Naive thymus-derived CD8-positive, alpha-beta T cell (primary cell): Measurements from ENCODE around the gene PER1. TPM values are rescaled to one million over a fixed set of nuclear protein-coding genes. Genes with fewer than 3 reads are reported as not detected.

Experiments used
- ATAC-seq, 2 donors: fragments of 150-1000 bp; cut with Tn5 transposase in 1 of 2; sonication (Bioruptor Pico), chemical (Tn5 transposase) in 1 of 2; 1 replicate in 1 of 2; 2 replicates in 1 of 2; pipeline ENCODE4 v1.10.0; 2021; ENCODE audit warnings: mild to moderate bottlenecking in 2 of 2, moderate library complexity in 2 of 2
- POLR2A ChIA-PET: fragments of 350-600 bp; sonication (Branson Sonifier 250); formaldehyde crosslinking; loops from one replicate; lab custom pipeline; 2021; ENCODE audit warnings: antibody characterized with exemption; lab: Charles Lee
- DNase-seq, 10 donors: peaks; one replicate each; pipeline versions ENCODE4 v3.0.0 to v3.0.0-alpha.2; 2020 to 2022
- H3K27ac Mint-ChIP-seq, 10 donors: one replicate each; pipeline ENCODE4 v1.8.0; 2020 to 2022; ENCODE audit warnings: mild to moderate bottlenecking in 10 of 10, mixed read lengths in 10 of 10, moderate library complexity in 4 of 10, inconsistent platforms in 1 of 10
- H3K27me3 Mint-ChIP-seq, 5 donors: one replicate each; pipeline ENCODE4 v1.8.0; 2021 to 2022; ENCODE audit warnings: mixed read lengths in 5 of 5
- H3K36me3 Mint-ChIP-seq, 3 donors: one replicate each; pipeline ENCODE4 v1.8.0; 2020 to 2022; ENCODE audit warnings: mixed read lengths in 3 of 3, mild to moderate bottlenecking in 2 of 3, inconsistent platforms in 1 of 3
- H3K4me1 Mint-ChIP-seq, 4 donors: one replicate each; pipeline ENCODE4 v1.8.0; 2021 to 2022; ENCODE audit warnings: mixed read lengths in 4 of 4
- H3K4me3 Mint-ChIP-seq, 10 donors: one replicate each; pipeline ENCODE4 v1.8.0; 2020 to 2022; ENCODE audit warnings: mild to moderate bottlenecking in 10 of 10, mixed read lengths in 10 of 10, moderate library complexity in 6 of 10, inconsistent platforms in 1 of 10
- H3K9me3 Mint-ChIP-seq, 9 donors: one replicate each; pipeline ENCODE4 v1.8.0; 2020 to 2022; ENCODE audit warnings: mixed read lengths in 9 of 9, mild to moderate bottlenecking in 3 of 9, inconsistent platforms in 1 of 9, moderate library complexity in 1 of 9
- polyA plus RNA-seq, 3 donors: library from polyadenylated mRNA; unstranded; fragments of 300-500 nt; fragmentation: Illumina TruSeq; gene quantifications; one replicate each; pipeline ENCODE4 v1.2.3, GENCODE V29; 2021
- total RNA-seq, 8 experiments: library from RNA in 2 of 8; stranded (reverse) in 2 of 8; gene quantifications; one replicate each; pipeline ENCODE4 v1.2.3 and lab custom pipeline; 2021 to 2026

PER1 gene
- total and polyA plus RNA-seq, 5 experiments from 2014 or later, result 6.1 to 153 (median 11.4) TPM

- ATAC-seq, result no peak
- POLR2A ChIA-PET, result interaction anchor here (0.6 to 41.9 kb wide), 8 partner anchors 10 to 677 kb away, joined by 4 to 1171 read pairs (median 24); partner anchors contain the start of genes ALOXE3, BORCS6, SLC35G6 and TMEM107
- peaks cover 0 to 3% (median 0%) of the 10 kb centered on the region in 9 donors for H3K9me3 Mint-ChIP-seq
- no peaks in the 10 kb centered on the region for H3K27me3 Mint-ChIP-seq
- H3K4me1 Mint-ChIP-seq, result peaks cover 33 to 61% (median 53%) of the 10 kb centered on the region in 4 donors
- DNase-seq, result peak; percentile 73 to 93 (median 84)
- H3K27ac Mint-ChIP-seq, result peak overlapping the region in 7 of 10 donors; percentile 85 to 97 (median 94)
- peak overlapping the region; percentile 20 to 87 (median 66) for H3K4me3 Mint-ChIP-seq
- H3K36me3 Mint-ChIP-seq, result peaks cover 3 to 39% (median 14%) of the 10 kb centered on the region in 3 donors
Observed at GRCh38 chr17:8158267-8159031, 6.2 kb upstream of the PER1 start.

GRCh38 chr17:8156246-8156992, 4.2 kb upstream of the PER1 start:
- DNase-seq (peak; percentile 97 to 100 (median 100)), ATAC-seq (peak; percentile 67 to 71)
- H3K4me3 Mint-ChIP-seq, result no peak overlapping the region
- H3K36me3 Mint-ChIP-seq, result peaks cover 3 to 50% (median 11%) of the 10 kb centered on the region in 3 donors
- POLR2A ChIA-PET, result interaction anchor here (0.5 to 41.9 kb wide), 25 partner anchors 8 to 595 kb away, joined by 3 to 1171 read pairs (median 6); partner anchors contain the start of genes ALOXE3, BORCS6, CTC1 and FXR2
- H3K27ac Mint-ChIP-seq, result no peak overlapping the region
- H3K9me3 Mint-ChIP-seq, result peaks cover 0 to 5% (median 0%) of the 10 kb centered on the region in 9 donors
- H3K4me1 Mint-ChIP-seq, result peaks cover 31 to 70% (median 54%) of the 10 kb centered on the region in 4 donors
- H3K27me3 Mint-ChIP-seq, result peaks cover 0 to 2% (median 0%) of the 10 kb centered on the region in 5 donors

- ATAC-seq, result no peak
- POLR2A ChIA-PET, result interaction anchor here (0.5 to 41.9 kb wide), 23 partner anchors 8 to 469 kb away, joined by 3 to 1171 read pairs (median 6); partner anchors contain the start of genes ALOXE3, BORCS6, CTC1 and HES7
- peaks cover 3 to 46% (median 8%) of the 10 kb centered on the region in 3 donors for H3K36me3 Mint-ChIP-seq
- no peak overlapping the region for H3K4me3 Mint-ChIP-seq
- no peak for DNase-seq
- H3K27me3 Mint-ChIP-seq, result peaks cover 0 to 2% (median 0%) of the 10 kb centered on the region in 5 donors
- H3K4me1 Mint-ChIP-seq, result peaks cover 26 to 68% (median 53%) of the 10 kb centered on the region in 4 donors
- H3K9me3 Mint-ChIP-seq, result peaks cover 0 to 6% (median 0%) of the 10 kb centered on the region in 9 donors
- no peak overlapping the region for H3K27ac Mint-ChIP-seq
Observed at GRCh38 chr17:8155996-8156245, 3.7 kb upstream of the PER1 start.

GRCh38 chr17:8155231-8155995, 3.2 kb upstream of the PER1 start:
- Mint-ChIP-seq H3K9me3 (peaks cover 0 to 6% (median 0%) of the 10 kb centered on the region in 9 donors), H3K36me3 (peaks cover 3 to 44% (median 6%) of the 10 kb centered on the region in 3 donors), H3K27me3 (peaks cover 0 to 2% (median 0%) of the 10 kb centered on the region in 5 donors), H3K27ac (no peak overlapping the region), H3K4me3 (no peak overlapping the region), H3K4me1 (peaks cover 21 to 67% (median 52%) of the 10 kb centered on the region in 4 donors)
- peak in 6 of 10 donors; percentile 11 to 80 (median 68) for DNase-seq
- POLR2A ChIA-PET, result interaction anchor here (0.5 to 41.9 kb wide), 21 partner anchors 8 to 469 kb away, joined by 3 to 1171 read pairs (median 6); partner anchors contain the start of genes ALOXE3, BORCS6, CTC1 and HES7
- no peak for ATAC-seq

- Mint-ChIP-seq H3K27me3 (peaks cover 0 to 2% (median 0%) of the 10 kb centered on the region in 5 donors), H3K4me1 (peaks cover 14 to 66% (median 51%) of the 10 kb centered on the region in 4 donors), H3K27ac (no peak overlapping the region), H3K9me3 (peaks cover 0 to 6% (median 0%) of the 10 kb centered on the region in 9 donors), H3K4me3 (no peak overlapping the region), H3K36me3 (peaks cover 0 to 42% (median 4%) of the 10 kb centered on the region in 3 donors)
- DNase-seq (peak in 1 of 10 donors; percentile 28), ATAC-seq (no peak)
- POLR2A ChIA-PET, result interaction anchor here (1.4 to 41.9 kb wide), 9 partner anchors 10 to 468 kb away, joined by 3 to 1171 read pairs (median 19); partner anchors contain the start of genes ALOXE3, BORCS6, HES7 and TMEM107
Observed at GRCh38 chr17:8154608-8155155, 2.5 kb upstream of the PER1 start.

- H3K4me3 Mint-ChIP-seq, result no peak overlapping the region
Observed at GRCh38 chr17:8153957-8154607, 1.9 kb upstream of the PER1 start.

GRCh38 chr17:8153525-8153956, 1.3 kb upstream of the PER1 start:
- Mint-ChIP-seq H3K36me3 (peaks cover 0 to 44% (median 9%) of the 10 kb centered on the region in 3 donors), H3K4me3 (peak overlapping the region in 1 of 10 donors; percentile 97)
- DNase-seq, result peak in 6 of 10 donors; percentile 23 to 63 (median 54)

More at GRCh38 chr17:8153957-8154607, 1.9 kb upstream of the PER1 start:
- peaks cover 0 to 2% (median 0%) of the 10 kb centered on the region in 5 donors for H3K27me3 Mint-ChIP-seq
- H3K4me1 Mint-ChIP-seq, result peaks cover 9 to 65% (median 52%) of the 10 kb centered on the region in 4 donors
- peak overlapping the region in 1 of 10 donors; percentile 98 for H3K27ac Mint-ChIP-seq
- ATAC-seq (peak; percentile 7 to 21), DNase-seq (peak; percentile 79 to 99 (median 96))
- H3K9me3 Mint-ChIP-seq, result peaks cover 0 to 6% (median 0%) of the 10 kb centered on the region in 9 donors
- POLR2A ChIA-PET, result interaction anchor here (0.6 to 41.9 kb wide), 12 partner anchors 8 to 147 kb away, joined by 3 to 1171 read pairs (median 6); partner anchors contain the start of genes ALOXE3, BORCS6, CTC1 and TMEM107
- peaks cover 0 to 43% (median 8%) of the 10 kb centered on the region in 3 donors for H3K36me3 Mint-ChIP-seq

GRCh38 chr17:8153031-8153451, 837 bp upstream of the PER1 start:
- H3K4me1 Mint-ChIP-seq, result peaks cover 0 to 64% (median 48%) of the 10 kb centered on the region in 4 donors
- ATAC-seq, result no peak
- H3K4me3 Mint-ChIP-seq, result peak overlapping the region in 1 of 10 donors; percentile 97
- POLR2A ChIA-PET, result interaction anchor here (0.6 to 41.9 kb wide), 12 partner anchors 9 to 148 kb away, joined by 3 to 1171 read pairs (median 6); partner anchors contain the start of genes BORCS6, TMEM107 and VAMP2
- peak overlapping the region in 1 of 10 donors; percentile 97 for H3K27ac Mint-ChIP-seq
- peaks cover 0 to 47% (median 9%) of the 10 kb centered on the region in 3 donors for H3K36me3 Mint-ChIP-seq
- H3K9me3 Mint-ChIP-seq, result peaks cover 0 to 6% (median 0%) of the 10 kb centered on the region in 9 donors
- H3K27me3 Mint-ChIP-seq, result peaks cover 0 to 2% (median 0%) of the 10 kb centered on the region in 5 donors
- peak in 3 of 10 donors; percentile 13 to 39 (median 37) for DNase-seq

More at GRCh38 chr17:8153525-8153956, 1.3 kb upstream of the PER1 start:
- Mint-ChIP-seq H3K4me1 (peaks cover 3 to 62% (median 50%) of the 10 kb centered on the region in 4 donors), H3K9me3 (peaks cover 0 to 6% (median 0%) of the 10 kb centered on the region in 9 donors), H3K27me3 (peaks cover 0 to 2% (median 0%) of the 10 kb centered on the region in 5 donors), H3K27ac (peak overlapping the region in 1 of 10 donors; percentile 97)
- no peak for ATAC-seq
- POLR2A ChIA-PET, result interaction anchor here (0.6 to 41.9 kb wide), 12 partner anchors 9 to 147 kb away, joined by 3 to 1171 read pairs (median 4); partner anchors contain the start of genes BORCS6, CTC1, TMEM107 and VAMP2

GRCh38 chr17:8151641-8152111, 528 bp downstream of the PER1 start:
- Mint-ChIP-seq H3K27ac (peak overlapping the region in 1 of 10 donors; percentile 88), H3K4me1 (peaks cover 5 to 71% (median 50%) of the 10 kb centered on the region in 4 donors), H3K9me3 (peaks cover 0 to 6% (median 0%) of the 10 kb centered on the region in 9 donors), H3K4me3 (peak overlapping the region in 1 of 10 donors; percentile 97), H3K27me3 (peaks cover 0 to 2% (median 0%) of the 10 kb centered on the region in 5 donors), H3K36me3 (peaks cover 0 to 60% (median 15%) of the 10 kb centered on the region in 3 donors)
- POLR2A ChIA-PET, result interaction anchor here (0.7 to 41.9 kb wide), 10 partner anchors 9 to 295 kb away, joined by 3 to 1171 read pairs (median 7); partner anchors contain the start of genes BORCS6, NAA38, NDEL1 and TMEM107
- DNase-seq (peak in 7 of 10 donors; percentile 22 to 67 (median 55)), ATAC-seq (no peak)
